GM18511 (cell line): ENCODE data around the gene GPR160.
A peak's percentile ranks its signal among the peaks of the same experiment; 100 is the strongest.
"Not testable (repeated sequence)": the region's sequence is repeated elsewhere in the genome, so short reads cannot be mapped to it uniquely, and the experiment has no call there.

ENCODE experiments used
- ATAC-seq: cut with Tn5 transposase; IDR thresholded peaks from one replicate; pipeline ENCODE4 v1.9.1; 2021; ENCODE audit warnings: mild to moderate bottlenecking, moderate library complexity; ENCODE audit not compliant: unreplicated experiment

GPR160 gene

GRCh38 chr3:170037463-170038433 is at the start of gene GPR160:
TSS of gene GPR160 (plus strand) at chr3:170037995. CDS start at chr3:170083973, 45,978 bp downstream.
- ATAC-seq: peak; percentile 78

- no peak for ATAC-seq
Observed at GRCh38 chr3:169990431-169990830, 47.4 kb upstream of the GPR160 start.

- ATAC-seq: no peak
Observed at GRCh38 chr3:169992156-169992555, 45.6 kb upstream of the GPR160 start.

GRCh38 chr3:169992781-169993180 is 45.0 kb upstream of the GPR160 start:
- ATAC-seq: no peak

- ATAC-seq: no peak
Observed at GRCh38 chr3:169993761-169994160, 44.0 kb upstream of the GPR160 start.

- ATAC-seq: no peak
Observed at GRCh38 chr3:169996063-169996462, 41.7 kb upstream of the GPR160 start.

- peak; percentile 52 for ATAC-seq
Observed at GRCh38 chr3:169998668-169999131, 39.1 kb upstream of the GPR160 start.

GRCh38 chr3:169999433-169999832 is 38.4 kb upstream of the GPR160 start:
- peak; percentile 91 for ATAC-seq

- no peak for ATAC-seq
Observed at GRCh38 chr3:170000051-170000450, 37.7 kb upstream of the GPR160 start.

GRCh38 chr3:170002231-170002630 is 35.6 kb upstream of the GPR160 start:
- ATAC-seq: no peak

- ATAC-seq: no peak
Observed at GRCh38 chr3:170002879-170003278, 34.9 kb upstream of the GPR160 start.

- ATAC-seq: no peak
Observed at GRCh38 chr3:170003881-170004356, 33.9 kb upstream of the GPR160 start.

- ATAC-seq: peak; percentile 95
Observed at GRCh38 chr3:170007031-170007663, 30.6 kb upstream of the GPR160 start.

GRCh38 chr3:170010498-170010897 is 27.3 kb upstream of the GPR160 start:
- ATAC-seq: no peak

GRCh38 chr3:170012683-170013400 is 25.0 kb upstream of the GPR160 start:
- ATAC-seq: no peak

- no peak for ATAC-seq
Observed at GRCh38 chr3:170016057-170016456, 21.7 kb upstream of the GPR160 start.

- not testable (repeated sequence) for ATAC-seq
Observed at GRCh38 chr3:170019306-170019705, 18.5 kb upstream of the GPR160 start.

- ATAC-seq: no peak
Observed at GRCh38 chr3:170021083-170021482, 16.7 kb upstream of the GPR160 start.

GRCh38 chr3:170022336-170022735 is 15.5 kb upstream of the GPR160 start:
- no peak for ATAC-seq

- no peak for ATAC-seq
Observed at GRCh38 chr3:170023165-170023564, 14.6 kb upstream of the GPR160 start.

- no peak for ATAC-seq
Observed at GRCh38 chr3:170024581-170024980, 13.2 kb upstream of the GPR160 start.
